Measurements from ENCODE around the gene TCF7L2.

GRCh38 chr10:113047963-113048781 is 98.1 kb downstream of the TCF7L2 start:
- no peak for TF ChIP-seq POLR2A (IDR thresholded peaks at IDR 0.05)
- TF ChIP-seq, protein P1, sequence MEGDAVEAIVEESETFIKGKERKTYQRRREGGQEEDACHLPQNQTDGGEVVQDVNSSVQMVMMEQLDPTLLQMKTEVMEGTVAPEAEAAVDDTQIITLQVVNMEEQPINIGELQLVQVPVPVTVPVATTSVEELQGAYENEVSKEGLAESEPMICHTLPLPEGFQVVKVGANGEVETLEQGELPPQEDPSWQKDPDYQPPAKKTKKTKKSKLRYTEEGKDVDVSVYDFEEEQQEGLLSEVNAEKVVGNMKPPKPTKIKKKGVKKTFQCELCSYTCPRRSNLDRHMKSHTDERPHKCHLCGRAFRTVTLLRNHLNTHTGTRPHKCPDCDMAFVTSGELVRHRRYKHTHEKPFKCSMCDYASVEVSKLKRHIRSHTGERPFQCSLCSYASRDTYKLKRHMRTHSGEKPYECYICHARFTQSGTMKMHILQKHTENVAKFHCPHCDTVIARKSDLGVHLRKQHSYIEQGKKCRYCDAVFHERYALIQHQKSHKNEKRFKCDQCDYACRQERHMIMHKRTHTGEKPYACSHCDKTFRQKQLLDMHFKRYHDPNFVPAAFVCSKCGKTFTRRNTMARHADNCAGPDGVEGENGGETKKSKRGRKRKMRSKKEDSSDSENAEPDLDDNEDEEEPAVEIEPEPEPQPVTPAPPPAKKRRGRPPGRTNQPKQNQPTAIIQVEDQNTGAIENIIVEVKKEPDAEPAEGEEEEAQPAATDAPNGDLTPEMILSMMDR (IDR thresholded peaks at IDR 0.05) = no peak

Measured in tibial nerve (tissue), 3 donors.